GM23248 (cell line): ENCODE data around the gene SMPD2. TPM values are rescaled to one million over a fixed set of nuclear protein-coding genes. Genes with fewer than 3 reads are reported as not detected.

Experiments
- DNase-seq: peaks from one replicate; pipeline ENCODE4 v3.0.0-alpha.2; 2015
- H2AFZ ChIP-seq: fragments of 200-600 bp; sonication (generic); 2 replicates; pipeline ENCODE4 v1.6.1; 2016; ENCODE audit warnings: antibody characterized with exemption
- H3F3A ChIP-seq: fragments of 200-600 bp; sonication (generic); 2 replicates; pipeline ENCODE4 v1.6.1; 2016; ENCODE audit warnings: mild to moderate bottlenecking, antibody characterized with exemption, mixed run types; ENCODE audit not compliant: insufficient read depth
- H3K27ac ChIP-seq: fragments of 200-600 bp; sonication (generic); 2 replicates; pipeline ENCODE4 v1.5.1; 2016; ENCODE audit warnings: mild to moderate bottlenecking
- H3K27me3 ChIP-seq: fragments of 200-600 bp; sonication (generic); replicated peaks from 2 replicates; pipeline ENCODE4 v1.6.1; 2016; ENCODE audit warnings: mild to moderate bottlenecking; ENCODE audit not compliant: insufficient read depth
- H3K36me3 ChIP-seq: fragments of 200-600 bp; sonication (generic); 2 replicates; pipeline ENCODE4 v1.6.1; 2016; ENCODE audit warnings: low read depth, mild to moderate bottlenecking
- H3K4me1 ChIP-seq: fragments of 200-600 bp; sonication (generic); 2 replicates; pipeline ENCODE4 v1.6.1; 2016; ENCODE audit warnings: mild to moderate bottlenecking; ENCODE audit not compliant: insufficient read depth
- H3K4me2 ChIP-seq: fragments of 200-600 bp; sonication (generic); one replicate; pipeline ENCODE4 v1.6.1; 2016; ENCODE audit warnings: mild to moderate bottlenecking; ENCODE audit not compliant: unreplicated experiment
- H3K4me3 ChIP-seq: fragments of 200-600 bp; sonication (generic); 2 replicates; pipeline ENCODE4 v1.5.1; 2016; ENCODE audit warnings: mild to moderate bottlenecking
- H3K79me2 ChIP-seq: fragments of 200-600 bp; sonication (generic); 2 replicates; pipeline ENCODE4 v1.6.1; 2016; ENCODE audit warnings: mild to moderate bottlenecking; ENCODE audit not compliant: insufficient read depth
- H3K9ac ChIP-seq: fragments of 200-600 bp; sonication (generic); 2 replicates; pipeline ENCODE4 v1.6.1; 2016; ENCODE audit warnings: mild to moderate bottlenecking
- H3K9me2 ChIP-seq: fragments of 200-600 bp; sonication (generic); 2 replicates; pipeline ENCODE4 v1.6.1; 2016; ENCODE audit warnings: mixed run types, mild to moderate bottlenecking, moderate library complexity; ENCODE audit not compliant: insufficient read depth
- H3K9me3 ChIP-seq: fragments of 200-600 bp; sonication (generic); one replicate; pipeline ENCODE4 v1.6.1; 2017; ENCODE audit warnings: low read depth
- H4K20me1 ChIP-seq: fragments of 200-600 bp; sonication (generic); 2 replicates; pipeline ENCODE4 v1.6.0; 2016; ENCODE audit not compliant: insufficient read depth
- EZH2 ChIP-seq: fragments of 200-600 bp; sonication (generic); IDR thresholded peaks from 2 replicates; pipeline ENCODE4 v1.6.1; 2018; ENCODE audit warnings: antibody characterized with exemption, mild to moderate bottlenecking; ENCODE audit not compliant: insufficient read depth, poor library complexity, severe bottlenecking
- EZH2phosphoT487 ChIP-seq: fragments of 200-600 bp; sonication (generic); IDR thresholded peaks from 2 replicates; pipeline ENCODE4 v1.6.1; 2018; ENCODE audit warnings: antibody characterized with exemption, moderate library complexity, mild to moderate bottlenecking, low read depth; ENCODE audit not compliant: insufficient read depth
- WGBS, 2 experiments: methylation state at CpG; one replicate each; pipeline ENCODE4 v1.1.6; 2015 to 2017; ENCODE audit warnings: low lambda C conversion rate in 2 of 2, low coverage in 1 of 2; ENCODE audit errors: missing lambda C conversion rate in 2 of 2; 5-methylcytosine and 5-hydroxymethylcytosine counted together
- in situ Hi-C: fragments of 300-500 bp; cut with MboI; formaldehyde crosslinking; loops from 2 replicates; pipeline ENCODE4 v1.15.0; 2020
- polyA plus RNA-seq: library from polyadenylated mRNA; unstranded; fragments of >200 nt; fragmentation: Nextera tagmentation; extraction: Ambion mirVana; gene quantifications from 2 replicates; pipeline ENCODE4 v1.2.1, GENCODE V29; 2016
- total RNA-seq: library from RNA; depleted of rRNA; stranded (reverse); fragments of >200 nt; shearing (Covaris generic); gene quantifications from 2 replicates; pipeline ENCODE4 v1.2.3, GENCODE V29; 2014; rRNA removed

Gene SMPD2
- total and polyA plus RNA-seq, 2 experiments from 2014 or later: 4.5 to 6.4 TPM

DNA sequence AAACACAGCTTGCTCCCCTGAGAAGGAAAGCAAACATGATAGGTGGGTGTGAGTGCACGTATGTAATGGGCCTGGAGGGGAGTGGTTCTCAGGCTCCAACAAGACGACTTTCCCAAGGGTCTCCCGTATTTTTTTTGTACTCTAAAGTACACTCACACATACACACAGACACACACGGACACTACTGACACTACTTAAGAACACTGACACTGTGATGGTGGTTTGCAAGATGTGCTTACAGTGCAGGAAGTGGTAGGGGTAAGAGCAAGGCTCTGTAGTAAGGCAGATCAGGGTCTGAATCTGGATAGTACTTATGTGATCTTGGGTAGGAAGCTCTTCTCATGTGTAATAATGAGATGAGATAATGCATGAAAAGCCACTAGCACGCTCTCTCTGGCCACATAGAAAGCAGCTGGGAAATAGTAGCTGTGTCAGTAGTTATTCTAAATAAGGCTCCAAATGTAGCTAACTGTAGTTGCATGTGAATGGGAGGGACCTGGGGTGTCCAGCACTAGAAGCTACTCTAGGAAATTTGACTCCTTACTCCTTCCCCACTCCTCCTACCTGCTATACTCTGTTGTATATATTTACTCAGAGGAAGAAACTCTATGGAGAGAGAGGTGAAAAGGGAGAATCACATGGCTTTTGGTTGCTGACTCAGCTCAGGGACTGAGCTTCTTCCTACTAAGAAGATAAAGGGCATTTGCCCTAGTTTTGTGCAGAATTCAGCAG is 50.8 kb downstream of the SMPD2 start:
- Histone ChIP-seq H4K20me1 (no peaks in the 10 kb centered on the region), H3K9ac (no peak overlapping the region), H2AFZ (no peak overlapping the region), H3K4me2 (no peak overlapping the region), H3K36me3 (no peaks in the 10 kb centered on the region), H3K9me3 (no peaks in the 10 kb centered on the region), H3K79me2 (no peaks in the 10 kb centered on the region), H3K27ac (no peak overlapping the region), H3F3A (no peaks in the 10 kb centered on the region), H3K27me3 (no peaks in the 10 kb centered on the region), H3K4me1 (no peaks in the 10 kb centered on the region), H3K9me2 (peaks cover 3% of the 10 kb centered on the region; the same call in 1 of the 2 replicates), H3K4me3 (no peak overlapping the region)
- in situ Hi-C loops: no loop called here
- DNase-seq: peak; percentile 26
- TF ChIP-seq EZH2phosphoT487 (no peak), EZH2 (no peak)
- WGBS, 2 experiments: 35 to 41% methylated on average over 5 of the region's 5 CpGs

Other genes starting within 250 kb of the SMPD2 start
- 302 and 315 TPM in 2 replicates for gene CD164, start 58.3 kb upstream of the SMPD2 start, total RNA-seq
- gene CD164, start 58.3 kb upstream of the SMPD2 start, polyA plus RNA-seq: 437 and 441 TPM in 2 replicates
- 3.5 and 3.7 TPM in 2 replicates for gene PPIL6, start 96 bp upstream of the SMPD2 start, total RNA-seq
- 2.8 and 3.5 TPM in 2 replicates for gene PPIL6, start 96 bp upstream of the SMPD2 start, polyA plus RNA-seq
- 57.8 and 60.6 TPM in 2 replicates for gene MICAL1, start 15.0 kb downstream of the SMPD2 start, total RNA-seq
- gene MICAL1, start 15.0 kb downstream of the SMPD2 start, polyA plus RNA-seq: 25.3 and 26.1 TPM in 2 replicates
- 6.8 and 7.6 TPM in 2 replicates for gene ZBTB24, start 42.5 kb downstream of the SMPD2 start, total RNA-seq
- 3.3 and 4.0 TPM in 2 replicates for gene ZBTB24, start 42.5 kb downstream of the SMPD2 start, polyA plus RNA-seq